NCI-H748 (cell line): ENCODE measurements around the gene TCAP.

Experiments used
- DNase-seq: peaks from one replicate; lab custom pipeline; 2025; ENCODE audit not compliant: unreplicated experiment; lab: John Stamatoyannopoulos, UW

Gene TCAP

DNA sequence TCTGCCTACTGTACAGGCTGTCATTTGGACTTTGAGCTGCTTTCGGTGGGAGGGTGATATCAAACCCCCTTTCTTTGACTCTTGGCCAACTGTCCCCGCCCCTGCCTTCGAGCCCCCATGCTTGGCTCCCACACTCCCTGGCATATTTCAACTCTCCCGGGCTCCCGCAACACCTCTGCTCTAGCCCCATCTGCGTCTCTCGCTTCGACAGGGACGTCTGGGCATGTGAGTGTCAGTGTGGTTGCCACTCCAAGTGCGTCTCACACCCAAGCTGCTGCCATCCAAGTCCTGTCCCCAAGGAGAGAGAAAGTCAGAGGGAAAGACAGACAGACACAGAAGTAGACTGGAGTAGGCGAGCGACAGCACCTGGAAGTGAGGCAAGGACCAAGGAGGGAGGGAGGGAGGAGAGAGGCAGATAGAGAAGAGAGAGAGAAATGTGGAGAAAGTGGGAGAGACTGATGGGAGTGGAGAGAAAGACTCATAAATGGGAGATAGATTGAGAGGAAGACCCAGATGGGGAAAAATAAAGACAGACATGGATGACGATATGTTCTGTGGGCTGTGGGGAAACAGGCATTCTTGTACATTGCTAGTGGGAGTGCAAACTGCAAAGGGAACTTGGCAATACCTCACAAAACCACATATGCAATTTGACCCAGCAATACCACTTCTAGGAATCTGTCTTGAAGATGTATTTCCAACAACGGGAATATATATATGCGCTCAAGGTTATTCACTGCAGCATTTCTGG is 16.4 kb upstream of the TCAP start:
- DNase-seq, result no peak

DNA sequence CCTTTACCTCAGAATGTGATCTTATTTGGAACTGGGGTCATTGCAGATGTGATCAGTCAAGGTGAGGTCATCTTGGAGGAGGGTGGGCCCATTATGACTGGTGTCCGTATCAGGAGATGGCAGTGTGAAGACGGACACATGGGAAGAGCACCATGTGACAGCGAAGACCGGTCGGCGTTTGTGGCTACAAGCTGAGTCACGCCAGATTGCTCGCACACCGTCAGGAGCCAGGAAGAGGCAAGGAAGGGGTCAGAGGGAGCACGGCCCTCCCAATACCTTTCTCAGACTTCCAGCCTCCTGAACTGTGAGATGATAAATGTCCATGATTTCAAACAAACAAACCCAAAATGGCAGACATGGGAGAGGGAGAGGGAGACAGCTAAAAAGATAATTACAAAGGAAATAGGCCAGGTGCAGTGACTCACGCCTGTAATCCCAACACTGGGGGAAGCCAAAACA is 15.0 kb upstream of the TCAP start:
- DNase-seq, result no peak

DNA sequence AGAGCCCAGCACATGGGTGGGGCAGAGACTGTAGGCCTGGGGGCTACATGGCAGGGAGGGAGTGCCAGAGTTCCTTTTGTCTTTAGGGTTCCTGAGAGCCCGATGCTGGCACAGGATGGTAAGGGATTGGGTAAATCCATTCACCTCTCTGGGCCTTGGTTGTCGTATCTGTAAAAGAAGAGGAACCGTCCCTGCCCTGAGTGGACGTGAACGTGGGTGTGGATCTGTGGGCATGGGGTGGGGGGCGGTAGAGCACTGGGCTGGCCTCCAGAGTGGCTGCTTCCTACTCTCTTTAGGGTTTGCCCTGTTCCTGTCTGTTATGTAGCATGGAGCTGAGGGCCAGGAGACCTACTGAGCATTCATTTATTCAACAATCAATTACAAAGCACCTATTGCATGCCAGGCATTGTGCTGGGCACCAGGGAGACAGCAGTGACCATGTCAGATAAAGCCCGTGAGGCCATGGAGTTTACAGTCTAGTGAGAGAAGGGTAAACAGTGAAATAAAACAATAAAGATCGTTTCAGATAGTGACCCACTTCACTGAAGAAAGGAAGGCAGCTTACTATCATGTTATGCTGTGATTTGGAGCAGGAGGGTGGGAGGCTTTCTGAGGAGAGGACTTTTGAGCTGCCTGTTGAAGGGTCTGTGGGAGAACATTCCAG is 13.1 kb upstream of the TCAP start:
- DNase-seq, result no peak

DNA sequence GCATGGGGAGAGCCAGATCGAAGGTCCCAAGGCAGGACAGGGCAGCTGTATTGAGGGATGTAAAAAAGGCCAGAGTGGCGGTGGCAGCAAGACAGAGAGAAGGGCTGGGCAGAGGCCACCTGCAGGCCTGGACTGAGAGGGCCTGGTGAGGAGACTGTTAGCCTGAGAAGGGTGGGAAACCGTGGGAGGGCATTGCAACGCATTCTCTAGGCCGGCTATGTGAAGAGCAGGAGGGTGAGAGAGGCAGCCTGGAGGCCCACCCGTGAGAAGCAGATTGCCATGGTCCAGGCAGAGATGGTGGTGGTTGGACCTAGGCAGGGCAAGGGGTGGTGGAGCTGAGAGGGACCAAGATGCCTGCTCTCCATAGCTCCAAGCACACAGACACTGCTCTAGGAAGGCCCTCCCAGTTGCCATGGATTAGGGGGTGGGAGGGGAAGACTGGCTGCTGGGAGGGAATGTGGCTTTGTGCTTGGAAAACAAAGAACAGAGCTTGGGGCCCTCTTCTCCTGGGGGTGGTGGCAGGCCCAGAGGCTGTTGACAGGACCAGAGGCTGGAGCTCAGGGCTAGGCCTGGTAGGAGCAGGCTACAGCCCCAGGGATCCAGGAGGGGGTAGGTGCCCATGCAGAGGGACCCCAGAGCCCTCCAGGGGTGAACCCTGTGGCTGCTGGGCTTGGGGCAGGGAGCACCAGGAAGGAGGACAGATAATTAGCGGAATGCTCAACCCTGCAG is 12.4 kb upstream of the TCAP start:
- no peak for DNase-seq

DNA sequence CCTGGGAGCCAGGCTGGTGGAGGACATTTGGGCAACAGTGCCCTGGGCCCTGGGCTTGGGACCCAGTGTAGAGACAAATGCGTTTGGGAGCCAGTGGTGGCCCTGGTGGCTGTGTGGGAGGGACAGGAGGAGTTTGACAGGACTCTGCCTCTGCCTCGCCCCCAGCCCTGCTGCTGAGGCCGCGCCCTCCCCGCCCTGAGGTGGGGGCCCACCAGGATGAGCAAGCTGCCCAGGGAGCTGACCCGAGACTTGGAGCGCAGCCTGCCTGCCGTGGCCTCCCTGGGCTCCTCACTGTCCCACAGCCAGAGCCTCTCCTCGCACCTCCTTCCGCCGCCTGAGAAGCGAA is 11.9 kb upstream of the TCAP start:
- DNase-seq, result no peak

- peak; percentile 36 for DNase-seq
Measured at GRCh38 chr17:39653662-39654331, 11.4 kb upstream of the TCAP start.

GRCh38 chr17:39655105-39655504 is 10.0 kb upstream of the TCAP start:
- no peak for DNase-seq

DNA sequence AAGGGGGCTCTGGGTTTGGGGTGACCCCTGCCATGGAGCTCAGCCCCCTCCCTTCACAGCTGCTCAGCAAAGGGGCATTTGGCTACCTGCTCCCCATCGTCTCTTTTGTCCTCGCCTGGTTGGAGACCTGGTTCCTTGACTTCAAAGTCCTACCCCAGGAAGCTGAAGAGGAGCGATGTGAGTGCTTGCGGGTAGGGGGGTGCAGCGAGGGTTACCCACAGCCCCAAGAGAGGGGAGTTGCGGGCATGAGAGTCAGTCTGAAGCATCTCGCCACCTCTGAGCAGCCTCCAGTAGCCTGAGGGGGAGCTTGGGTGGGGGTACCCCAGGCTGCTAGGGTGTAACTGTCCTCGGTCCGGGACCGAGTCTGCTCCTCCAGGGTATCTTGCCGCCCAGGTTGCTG is 6.8 kb upstream of the TCAP start:
- no peak for DNase-seq

- DNase-seq, result no peak
Measured at GRCh38 chr17:39658760-39659159, 6.4 kb upstream of the TCAP start.

GRCh38 chr17:39659279-39660010 is 5.7 kb upstream of the TCAP start:
- no peak for DNase-seq

- DNase-seq, result no peak
Measured at GRCh38 chr17:39660011-39660360, 5.2 kb upstream of the TCAP start.

- no peak for DNase-seq
Measured at GRCh38 chr17:39660397-39661385, 4.5 kb upstream of the TCAP start.

DNA sequence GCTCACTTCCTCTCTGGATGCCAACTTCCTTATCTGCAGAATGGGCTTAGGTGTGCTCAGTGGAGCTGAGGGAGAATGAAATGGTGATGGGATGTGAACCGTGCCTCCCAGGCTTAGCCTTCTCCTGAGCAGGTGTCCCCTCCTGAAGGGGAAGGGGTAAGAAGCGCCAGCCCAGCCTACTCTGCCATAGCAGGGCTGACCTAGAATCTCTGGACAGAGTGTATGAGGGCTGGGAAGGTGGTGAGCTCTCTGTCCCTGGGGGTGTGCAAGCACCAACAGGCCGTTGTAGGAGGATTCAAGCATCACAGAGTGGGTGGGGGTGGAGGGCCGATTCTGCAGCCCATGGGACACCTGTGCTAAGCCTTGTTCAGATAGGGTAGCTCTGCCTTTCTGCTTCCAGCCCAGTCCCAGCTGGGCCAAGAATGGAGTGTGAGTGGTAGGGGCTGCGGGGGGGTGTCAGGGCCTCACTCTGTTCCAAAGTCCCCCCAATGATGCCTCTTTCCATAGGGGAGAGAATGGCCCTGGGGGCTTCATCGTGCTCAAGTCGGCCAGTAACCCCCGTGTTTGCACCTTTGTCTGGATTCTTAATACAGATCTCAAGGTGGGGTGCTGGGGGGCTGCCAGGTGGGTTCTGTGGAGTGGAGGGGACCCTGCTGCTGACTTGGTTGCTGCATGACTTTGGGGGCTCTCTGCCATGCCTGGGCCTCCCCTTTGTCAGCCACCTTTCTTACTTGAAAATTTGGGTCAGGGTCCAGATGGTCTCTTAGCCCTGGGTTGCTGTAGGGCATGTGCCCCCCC is 3.2 kb upstream of the TCAP start:
- DNase-seq, result no peak

GRCh38 chr17:39662551-39663339 is 2.4 kb upstream of the TCAP start:
- no peak for DNase-seq

- DNase-seq, result no peak
Measured at GRCh38 chr17:39663340-39663687, 1.8 kb upstream of the TCAP start.

GRCh38 chr17:39663688-39664580 is 1.2 kb upstream of the TCAP start:
- no peak for DNase-seq

- DNase-seq, result peak; percentile 28
Measured at GRCh38 chr17:39665642-39666224, 584 bp downstream of the TCAP start.
